ENCODE data around the gene SGK1. TPM values are rescaled to one million over a fixed set of nuclear protein-coding genes. Genes with fewer than 3 reads are reported as not detected.

The SGK1 gene
- total and polyA plus RNA-seq, 10 of the 15 experiments (the other 5 are each of a cell fraction or from before 2014, with no cell fraction given), result 0.62 to 5.1 (median 2.9) TPM

- TF ChIP-seq ZNF687 (IDR thresholded peaks at IDR 0.05) (0 out of 2 replicates have a peak, but pooled peaks have one; percentile 15), SMAD5 (IDR thresholded peaks at IDR 0.05; ENCODE audit: low read depth) (no peak), TCF3 (IDR thresholded peaks at IDR 0.05; ENCODE audit: borderline replicate concordance, insufficient read depth, low read depth, low read length) (peak; percentile 85), CREB1 (IDR thresholded peaks at IDR 0.05; ENCODE audit: low read depth) (peak; percentile 72), POU2F2 (IDR thresholded peaks at IDR 0.05; ENCODE audit: borderline replicate concordance, low read depth, low read length) (peak; percentile 86; the same call in 2 of the 3 replicates), TAF1 (IDR thresholded peaks at IDR 0.05; ENCODE audit: borderline replicate concordance, low read depth, low read length) (no peak), TARDBP (IDR thresholded peaks at IDR 0.05; ENCODE audit: borderline replicate concordance) (peak; percentile 10; the same call in 1 of the 2 replicates), PRDM15 (CRISPR knock-in tag; IDR thresholded peaks at IDR 0.05) (no peak), POLR2AphosphoS2 (IDR thresholded peaks at IDR 0.05; ENCODE audit: low read depth, low read length) (no peak), ATF7 (IDR thresholded peaks at IDR 0.05; ENCODE audit: low read depth) (peak; percentile 93), EZH2 (IDR thresholded peaks at IDR 0.05; ENCODE audit: borderline replicate concordance, control insufficient read depth, low read depth, low read length) (0 out of 2 replicates have a peak, but pooled peaks have one; percentile 41), IRF5 (IDR thresholded peaks at IDR 0.05; ENCODE audit: borderline replicate concordance) (no peak; the same call in 1 of the 2 replicates), MAX (IDR thresholded peaks at IDR 0.05; ENCODE audit: low read depth, low read length) (no peak), EP300 (IDR thresholded peaks at IDR 0.05; ENCODE audit: borderline replicate concordance in 1 of 2, control insufficient read depth in 1 of 2, low read depth in 2 of 2, low read length in 2 of 2) (peak; percentile 90 to 97)
- TF ChIP-seq, protein P1, sequence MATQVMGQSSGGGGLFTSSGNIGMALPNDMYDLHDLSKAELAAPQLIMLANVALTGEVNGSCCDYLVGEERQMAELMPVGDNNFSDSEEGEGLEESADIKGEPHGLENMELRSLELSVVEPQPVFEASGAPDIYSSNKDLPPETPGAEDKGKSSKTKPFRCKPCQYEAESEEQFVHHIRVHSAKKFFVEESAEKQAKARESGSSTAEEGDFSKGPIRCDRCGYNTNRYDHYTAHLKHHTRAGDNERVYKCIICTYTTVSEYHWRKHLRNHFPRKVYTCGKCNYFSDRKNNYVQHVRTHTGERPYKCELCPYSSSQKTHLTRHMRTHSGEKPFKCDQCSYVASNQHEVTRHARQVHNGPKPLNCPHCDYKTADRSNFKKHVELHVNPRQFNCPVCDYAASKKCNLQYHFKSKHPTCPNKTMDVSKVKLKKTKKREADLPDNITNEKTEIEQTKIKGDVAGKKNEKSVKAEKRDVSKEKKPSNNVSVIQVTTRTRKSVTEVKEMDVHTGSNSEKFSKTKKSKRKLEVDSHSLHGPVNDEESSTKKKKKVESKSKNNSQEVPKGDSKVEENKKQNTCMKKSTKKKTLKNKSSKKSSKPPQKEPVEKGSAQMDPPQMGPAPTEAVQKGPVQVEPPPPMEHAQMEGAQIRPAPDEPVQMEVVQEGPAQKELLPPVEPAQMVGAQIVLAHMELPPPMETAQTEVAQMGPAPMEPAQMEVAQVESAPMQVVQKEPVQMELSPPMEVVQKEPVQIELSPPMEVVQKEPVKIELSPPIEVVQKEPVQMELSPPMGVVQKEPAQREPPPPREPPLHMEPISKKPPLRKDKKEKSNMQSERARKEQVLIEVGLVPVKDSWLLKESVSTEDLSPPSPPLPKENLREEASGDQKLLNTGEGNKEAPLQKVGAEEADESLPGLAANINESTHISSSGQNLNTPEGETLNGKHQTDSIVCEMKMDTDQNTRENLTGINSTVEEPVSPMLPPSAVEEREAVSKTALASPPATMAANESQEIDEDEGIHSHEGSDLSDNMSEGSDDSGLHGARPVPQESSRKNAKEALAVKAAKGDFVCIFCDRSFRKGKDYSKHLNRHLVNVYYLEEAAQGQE (IDR thresholded peaks at IDR 0.05; ENCODE audit: low read depth, low read length), result no peak
Observed at GRCh38 chr6:134247231-134247833, 70.6 kb downstream of the SGK1 start (continued).
